ENCODE data around the gene EXOG.

EXOG gene

DNA sequence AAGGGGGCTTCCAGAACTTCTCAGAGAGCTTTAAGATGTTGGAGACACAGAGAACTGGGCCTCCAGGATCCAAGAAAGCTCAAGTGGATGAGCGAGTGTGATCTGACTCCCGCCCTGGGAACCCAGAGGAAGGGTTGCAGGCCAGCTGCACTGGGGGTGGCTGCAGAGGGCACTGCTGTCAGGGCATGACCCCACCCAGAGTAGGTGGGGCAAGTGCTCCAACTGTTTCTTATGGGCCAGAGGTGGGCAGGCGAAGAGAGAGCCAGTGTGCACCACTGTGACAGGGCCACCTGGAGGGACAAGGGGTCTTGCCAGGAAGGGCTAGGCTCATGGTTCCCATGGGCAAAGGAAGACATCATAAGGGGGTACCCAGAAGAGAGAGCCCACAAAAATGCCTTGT is 48.8 kb downstream of the EXOG start:
- no peak for DNase-seq (ENCODE audit: low read depth in 1 of 2, low spot score in 1 of 2)

GRCh38 chr3:38545550-38545949 is 49.4 kb downstream of the EXOG start:
- no peak for DNase-seq (ENCODE audit: low read depth in 1 of 2, low spot score in 1 of 2)

DNA sequence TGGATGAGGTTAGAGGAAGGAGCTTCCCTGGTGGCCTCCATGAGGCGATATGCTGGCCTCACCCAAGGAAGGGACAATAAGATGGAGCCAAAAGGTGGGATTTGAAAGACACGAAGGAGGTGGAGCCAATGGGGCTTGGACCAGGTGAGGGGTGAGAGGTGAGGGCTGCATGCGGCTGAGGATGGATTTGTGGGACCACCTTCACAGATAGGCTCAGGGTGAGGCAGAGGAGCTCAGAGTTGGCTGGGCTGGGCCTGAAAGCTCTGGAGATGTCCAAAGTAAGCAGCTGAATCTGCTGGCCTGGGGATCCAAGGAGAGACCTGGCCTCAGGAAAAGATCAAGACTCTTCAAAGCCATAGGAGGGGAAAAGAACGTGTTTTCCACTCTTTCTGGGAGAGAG is 49.8 kb downstream of the EXOG start:
- no peak for DNase-seq (ENCODE audit: low read depth in 1 of 2, low spot score in 1 of 2)

- DNase-seq (ENCODE audit: low read depth in 1 of 2, low spot score in 1 of 2): no peak
Measured at GRCh38 chr3:38548154-38548931, 52.2 kb downstream of the EXOG start.

GRCh38 chr3:38549082-38549481 is 52.9 kb downstream of the EXOG start:
- no peak for DNase-seq (ENCODE audit: low read depth in 1 of 2, low spot score in 1 of 2)

DNA sequence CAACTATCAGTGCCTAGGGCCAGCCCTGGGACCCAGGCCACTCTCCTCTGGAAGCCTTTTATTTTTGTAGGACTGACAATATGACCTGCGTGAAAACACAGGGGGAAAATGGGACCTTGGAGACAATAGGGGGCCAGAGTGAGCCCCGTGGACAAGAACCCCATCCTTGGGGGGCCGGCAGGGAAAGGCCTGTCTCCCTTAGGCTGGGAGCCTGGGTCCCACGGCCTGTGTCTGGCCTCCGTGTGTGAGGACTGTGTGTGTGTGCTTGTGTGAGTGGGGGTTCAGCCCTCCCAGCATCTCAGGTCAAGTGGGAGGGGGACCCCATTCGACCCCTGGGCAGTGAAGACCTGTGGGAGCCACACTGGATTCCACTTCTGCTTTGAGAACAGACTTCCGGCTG is 53.3 kb downstream of the EXOG start:
- DNase-seq (ENCODE audit: low read depth in 1 of 2, low spot score in 1 of 2): no peak

- DNase-seq (ENCODE audit: low read depth in 1 of 2, low spot score in 1 of 2): no peak
Measured at GRCh38 chr3:38549957-38550840, 54.1 kb downstream of the EXOG start.

- no peak for DNase-seq (ENCODE audit: low read depth in 1 of 2, low spot score in 1 of 2)
Measured at GRCh38 chr3:38551026-38551832, 55.1 kb downstream of the EXOG start.

GRCh38 chr3:38552364-38552763 is 56.2 kb downstream of the EXOG start:
- no peak for DNase-seq (ENCODE audit: low read depth in 1 of 2, low spot score in 1 of 2)

- DNase-seq (ENCODE audit: low read depth in 1 of 2, low spot score in 1 of 2): no peak
Measured at GRCh38 chr3:38553071-38553470, 56.9 kb downstream of the EXOG start.

- no peak for DNase-seq (ENCODE audit: low read depth in 1 of 2, low spot score in 1 of 2)
Measured at GRCh38 chr3:38554127-38554827, 58.1 kb downstream of the EXOG start.

DNA sequence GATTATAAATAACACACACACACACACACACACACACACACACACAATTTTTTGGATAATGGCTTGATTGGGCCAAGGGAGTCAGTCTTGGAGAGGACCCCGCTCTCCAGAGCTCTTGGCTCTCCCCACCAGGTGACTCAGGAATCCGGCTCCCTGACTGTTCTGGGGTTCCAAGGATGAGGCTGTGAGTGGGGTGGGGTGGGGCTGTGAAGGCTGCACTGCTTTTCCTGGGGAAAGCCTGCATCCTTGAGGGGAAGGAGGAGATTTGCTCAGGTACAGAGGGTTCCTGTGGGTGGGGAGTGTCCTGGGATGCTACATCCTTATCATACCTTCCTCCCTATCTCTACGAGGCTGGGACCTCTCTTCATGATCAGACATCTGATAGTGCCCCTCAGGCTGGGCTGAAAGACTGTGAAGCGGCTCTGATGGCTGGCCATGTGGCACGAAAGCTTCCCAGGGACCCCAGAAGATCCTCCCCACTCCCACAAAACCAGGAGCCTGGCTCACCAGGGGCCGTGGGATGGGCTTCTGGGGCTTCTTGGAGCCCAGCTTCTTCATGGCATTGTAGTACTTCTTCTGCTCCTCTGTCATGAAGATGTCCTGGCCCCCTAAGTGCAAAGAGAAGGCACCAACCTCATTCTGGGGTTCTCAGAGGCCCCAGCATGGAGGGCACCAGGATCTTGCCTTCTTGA is 59.2 kb downstream of the EXOG start:
- no peak for DNase-seq (ENCODE audit: low read depth in 1 of 2, low spot score in 1 of 2)

DNA sequence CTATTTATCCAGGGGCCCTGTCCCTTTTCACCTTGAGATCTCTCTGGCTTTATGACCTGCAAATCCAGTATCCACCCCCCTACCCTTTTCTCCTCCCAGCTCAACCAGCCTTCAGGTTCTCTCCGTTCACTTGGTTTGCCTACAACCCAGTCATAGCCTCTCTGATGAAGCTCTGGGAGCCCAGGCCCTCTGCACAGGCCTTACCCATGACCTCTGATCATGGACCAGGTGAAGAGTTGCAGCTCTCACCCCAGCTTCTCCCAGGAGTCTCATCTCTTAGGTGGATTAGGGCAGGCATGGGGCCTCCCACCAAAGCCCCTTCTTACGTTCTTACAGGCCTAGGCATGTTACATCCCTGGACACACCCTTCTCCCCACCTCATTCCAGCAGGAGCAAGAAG is 59.8 kb downstream of the EXOG start:
- DNase-seq (ENCODE audit: low read depth in 1 of 2, low spot score in 1 of 2): no peak

GRCh38 chr3:38556640-38557358 is 60.7 kb downstream of the EXOG start:
- no peak for DNase-seq (ENCODE audit: low read depth in 1 of 2, low spot score in 1 of 2)

GRCh38 chr3:38558864-38559263 is 62.7 kb downstream of the EXOG start:
- DNase-seq (ENCODE audit: low read depth in 1 of 2, low spot score in 1 of 2): no peak

GRCh38 chr3:38560284-38560683 is 64.1 kb downstream of the EXOG start:
- DNase-seq (ENCODE audit: low read depth in 1 of 2, low spot score in 1 of 2): no peak

- DNase-seq (ENCODE audit: low read depth in 1 of 2, low spot score in 1 of 2): no peak
Measured at GRCh38 chr3:38560996-38561717, 65.0 kb downstream of the EXOG start.

GRCh38 chr3:38561746-38562466 is 65.8 kb downstream of the EXOG start:
- no peak for DNase-seq (ENCODE audit: low read depth in 1 of 2, low spot score in 1 of 2)

All from activated T-helper 1 cell treated with anti-CD3 and anti-CD28 coated beads, Interleukin-2, amount 50 U/mL, for 16 hours (primary cell).